HepG2 (cell line): ENCODE data around the gene AHSA1. TPM values are rescaled to one million over a fixed set of nuclear protein-coding genes. Genes with fewer than 3 reads are reported as not detected.

Source experiments
- CHD4 ChIP-seq: fragments of 200-600 bp; sonication (generic); IDR thresholded peaks from 2 replicates; pipeline ENCODE4 v1.7.0; 2017; ENCODE audit warnings: mild to moderate bottlenecking, low read length, borderline replicate concordance
- E2F2 ChIP-seq: sonication (generic); formaldehyde crosslinking; IDR thresholded peaks from 2 replicates; pipeline ENCODE4 v1.4.0; 2020; ENCODE audit warnings: missing genetic modification reagents, borderline replicate concordance
- EZH2 ChIP-seq: conservative IDR thresholded peaks from 2 replicates; pipeline ENCODE4 v1.6.1; 2012; ENCODE audit warnings: mild to moderate bottlenecking, low read depth, low read length, moderate library complexity
- HDAC1 ChIP-seq: sonication (generic); formaldehyde crosslinking; IDR thresholded peaks from 2 replicates; pipeline ENCODE4 v1.5.1; 2020; ENCODE audit warnings: mild to moderate bottlenecking, missing genetic modification reagents
- KDM5A ChIP-seq: fragments of 200-600 bp; sonication (generic); IDR thresholded peaks from 2 replicates; pipeline ENCODE4 v1.7.0; 2018; ENCODE audit warnings: antibody characterized with exemption, mild to moderate bottlenecking, low read length, borderline replicate concordance
- MBD4 ChIP-seq: IDR thresholded peaks from 2 replicates; pipeline ENCODE4 v1.6.1; 2012; ENCODE audit warnings: low read length, inconsistent platforms, borderline replicate concordance
- MEIS1 ChIP-seq: sonication (generic); formaldehyde crosslinking; IDR thresholded peaks from 2 replicates; pipeline ENCODE4 v1.9.0; 2021; ENCODE audit warnings: mild to moderate bottlenecking, missing genetic modification reagents, moderate library complexity, borderline replicate concordance
- MIER3 ChIP-seq: IDR thresholded peaks from 2 replicates; pipeline ENCODE4 v1.6.1; 2016; ENCODE audit warnings: missing compliant biosample characterization, borderline replicate concordance
- NR1H2 ChIP-seq: sonication (generic); formaldehyde crosslinking; IDR thresholded peaks from 2 replicates; pipeline ENCODE4 v1.8.1; 2022; ENCODE audit warnings: low read depth, missing genetic modification reagents, borderline replicate concordance
- RFX1 ChIP-seq: fragments of 450-650 bp; IDR thresholded peaks from 2 replicates; pipeline ENCODE4 v1.6.1; 2017
- SIN3B ChIP-seq: fragments of 150-350 bp; IDR thresholded peaks from 2 replicates; pipeline ENCODE4 v1.6.1; 2014; ENCODE audit warnings: low read length
- SNRNP70 ChIP-seq: fragments of 200-400 bp; formaldehyde crosslinking; IDR thresholded peaks from 2 replicates; pipeline ENCODE4 v1.6.1; 2017; ENCODE audit warnings: mild to moderate bottlenecking, low read depth, low read length, moderate library complexity
- TMF1 ChIP-seq: sonication (generic); formaldehyde crosslinking; IDR thresholded peaks from 2 replicates; pipeline ENCODE4 v1.8.1; 2022; ENCODE audit warnings: low read depth, missing genetic modification reagents
- ZFP36 ChIP-seq: fragments of 150-350 bp; IDR thresholded peaks from 2 replicates; pipeline ENCODE4 v1.6.1; 2018; ENCODE audit warnings: borderline replicate concordance, low read length, low read depth; ENCODE audit not compliant: partially characterized antibody
- ZNF329 ChIP-seq: sonication (generic); formaldehyde crosslinking; IDR thresholded peaks from 2 replicates; pipeline ENCODE4 v1.9.0; 2021; ENCODE audit warnings: low read depth, mild to moderate bottlenecking, missing genetic modification reagents
- ZNF510 ChIP-seq: sonication (generic); formaldehyde crosslinking; IDR thresholded peaks from 2 replicates; pipeline ENCODE4 v1.4.0; 2020; ENCODE audit warnings: low read depth, mild to moderate bottlenecking, missing genetic modification reagents
- ZNF550 ChIP-seq: sonication (generic); formaldehyde crosslinking; IDR thresholded peaks from 2 replicates; pipeline ENCODE4 v1.4.0; 2020; ENCODE audit warnings: mild to moderate bottlenecking, missing genetic modification reagents, borderline replicate concordance
- polyA plus RNA-seq, 8 experiments: library from polyadenylated mRNA; depleted of rRNA in 3 of 8; stranded (reverse) in 7 of 8; unstranded in 1 of 8; fragments of >200 nt; fragmentation: Illumina TruSeq in 4 of 8; extraction: Trizol in 4 of 8; gene quantifications; 2 replicates each; pipeline versions ENCODE4 v1.2.1 to v1.2.3, GENCODE V29; 2011 to 2016; ENCODE audit warnings: low read depth in 4 of 8, missing spikeins in 1 of 8, mixed read lengths in 1 of 8; ENCODE audit not compliant: insufficient read depth in 1 of 8
- total RNA-seq, 5 experiments: library from RNA; depleted of rRNA; stranded (reverse); fragments of >200 nt; fragmentation: Illumina TruSeq; extraction: Trizol; gene quantifications; 2 replicates each; pipeline ENCODE4 v1.2.3, GENCODE V29; 2016; ENCODE audit warnings: low read depth in 1 of 5
- TF ChIP-seq, protein P1 (sequence below): sonication (generic); formaldehyde crosslinking; IDR thresholded peaks from 2 replicates; pipeline ENCODE4 v1.5.0; 2020; ENCODE audit warnings: mild to moderate bottlenecking, missing genetic modification reagents
- TF ChIP-seq, protein P2 (sequence below): sonication (generic); formaldehyde crosslinking; IDR thresholded peaks from 2 replicates; pipeline ENCODE4 v1.4.0; 2020; ENCODE audit warnings: low read depth, mild to moderate bottlenecking, missing genetic modification reagents
- TF ChIP-seq, protein P3 (sequence below): sonication (generic); formaldehyde crosslinking; IDR thresholded peaks from 2 replicates; pipeline ENCODE4 v1.4.0; 2020; ENCODE audit warnings: missing genetic modification reagents
- TF ChIP-seq, protein P4 (sequence below): sonication (generic); formaldehyde crosslinking; IDR thresholded peaks from 2 replicates; pipeline ENCODE4 v1.8.1; 2023; ENCODE audit warnings: mild to moderate bottlenecking, missing genetic modification reagents

AHSA1 gene
- total and polyA plus RNA-seq, 2 of the 13 experiments (the other 11 are each of a cell fraction or from before 2014, with no cell fraction given): 113 to 241 TPM

GRCh38 chr14:77457522-77458248 lies at the start of gene AHSA1, which contains the start of gene VIPAS39 (continued):
- TF ChIP-seq ZNF510 (0 out of 2 replicates have a peak, but pooled peaks have one; percentile 20), KDM5A (peak; percentile 98), TMF1 (no peak), MBD4 (no peak), NR1H2 (CRISPR knock-in tag) (no peak), ZFP36 (no peak), MEIS1 (no peak; the same call in 1 of the 2 replicates), E2F2 (CRISPR knock-in tag) (no peak), MIER3 (0 out of 2 replicates have a peak, but pooled peaks have one; percentile 14), ZNF329 (CRISPR knock-in tag) (no peak), RFX1 (no peak), HDAC1 (peak; percentile 54), EZH2 (no peak), ZNF550 (no peak), CHD4 (0 out of 2 replicates have a peak, but pooled peaks have one; percentile 52), SNRNP70 (no peak), SIN3B (no peak)
- TF ChIP-seq, protein P1, sequence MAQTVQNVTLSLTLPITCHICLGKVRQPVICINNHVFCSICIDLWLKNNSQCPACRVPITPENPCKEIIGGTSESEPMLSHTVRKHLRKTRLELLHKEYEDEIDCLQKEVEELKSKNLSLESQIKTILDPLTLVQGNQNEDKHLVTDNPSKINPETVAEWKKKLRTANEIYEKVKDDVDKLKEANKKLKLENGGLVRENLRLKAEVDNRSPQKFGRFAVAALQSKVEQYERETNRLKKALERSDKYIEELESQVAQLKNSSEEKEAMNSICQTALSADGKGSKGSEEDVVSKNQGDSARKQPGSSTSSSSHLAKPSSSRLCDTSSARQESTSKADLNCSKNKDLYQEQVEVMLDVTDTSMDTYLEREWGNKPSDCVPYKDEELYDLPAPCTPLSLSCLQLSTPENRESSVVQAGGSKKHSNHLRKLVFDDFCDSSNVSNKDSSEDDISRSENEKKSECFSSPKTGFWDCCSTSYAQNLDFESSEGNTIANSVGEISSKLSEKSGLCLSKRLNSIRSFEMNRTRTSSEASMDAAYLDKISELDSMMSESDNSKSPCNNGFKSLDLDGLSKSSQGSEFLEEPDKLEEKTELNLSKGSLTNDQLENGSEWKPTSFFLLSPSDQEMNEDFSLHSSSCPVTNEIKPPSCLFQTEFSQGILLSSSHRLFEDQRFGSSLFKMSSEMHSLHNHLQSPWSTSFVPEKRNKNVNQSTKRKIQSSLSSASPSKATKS (CRISPR knock-in tag): no peak
- TF ChIP-seq, protein P2, sequence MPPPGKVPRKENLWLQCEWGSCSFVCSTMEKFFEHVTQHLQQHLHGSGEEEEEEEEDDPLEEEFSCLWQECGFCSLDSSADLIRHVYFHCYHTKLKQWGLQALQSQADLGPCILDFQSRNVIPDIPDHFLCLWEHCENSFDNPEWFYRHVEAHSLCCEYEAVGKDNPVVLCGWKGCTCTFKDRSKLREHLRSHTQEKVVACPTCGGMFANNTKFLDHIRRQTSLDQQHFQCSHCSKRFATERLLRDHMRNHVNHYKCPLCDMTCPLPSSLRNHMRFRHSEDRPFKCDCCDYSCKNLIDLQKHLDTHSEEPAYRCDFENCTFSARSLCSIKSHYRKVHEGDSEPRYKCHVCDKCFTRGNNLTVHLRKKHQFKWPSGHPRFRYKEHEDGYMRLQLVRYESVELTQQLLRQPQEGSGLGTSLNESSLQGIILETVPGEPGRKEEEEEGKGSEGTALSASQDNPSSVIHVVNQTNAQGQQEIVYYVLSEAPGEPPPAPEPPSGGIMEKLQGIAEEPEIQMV (CRISPR knock-in tag): no peak; the same call in 1 of the 2 replicates
- TF ChIP-seq, protein P3, sequence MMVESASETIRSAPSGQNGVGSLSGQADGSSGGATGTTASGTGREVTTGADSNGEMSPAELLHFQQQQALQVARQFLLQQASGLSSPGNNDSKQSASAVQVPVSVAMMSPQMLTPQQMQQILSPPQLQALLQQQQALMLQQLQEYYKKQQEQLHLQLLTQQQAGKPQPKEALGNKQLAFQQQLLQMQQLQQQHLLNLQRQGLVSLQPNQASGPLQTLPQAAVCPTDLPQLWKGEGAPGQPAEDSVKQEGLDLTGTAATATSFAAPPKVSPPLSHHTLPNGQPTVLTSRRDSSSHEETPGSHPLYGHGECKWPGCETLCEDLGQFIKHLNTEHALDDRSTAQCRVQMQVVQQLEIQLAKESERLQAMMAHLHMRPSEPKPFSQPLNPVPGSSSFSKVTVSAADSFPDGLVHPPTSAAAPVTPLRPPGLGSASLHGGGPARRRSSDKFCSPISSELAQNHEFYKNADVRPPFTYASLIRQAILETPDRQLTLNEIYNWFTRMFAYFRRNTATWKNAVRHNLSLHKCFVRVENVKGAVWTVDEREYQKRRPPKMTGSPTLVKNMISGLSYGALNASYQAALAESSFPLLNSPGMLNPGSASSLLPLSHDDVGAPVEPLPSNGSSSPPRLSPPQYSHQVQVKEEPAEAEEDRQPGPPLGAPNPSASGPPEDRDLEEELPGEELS (CRISPR knock-in tag): no peak; the same call in 1 of the 2 replicates
- TF ChIP-seq, protein P4, sequence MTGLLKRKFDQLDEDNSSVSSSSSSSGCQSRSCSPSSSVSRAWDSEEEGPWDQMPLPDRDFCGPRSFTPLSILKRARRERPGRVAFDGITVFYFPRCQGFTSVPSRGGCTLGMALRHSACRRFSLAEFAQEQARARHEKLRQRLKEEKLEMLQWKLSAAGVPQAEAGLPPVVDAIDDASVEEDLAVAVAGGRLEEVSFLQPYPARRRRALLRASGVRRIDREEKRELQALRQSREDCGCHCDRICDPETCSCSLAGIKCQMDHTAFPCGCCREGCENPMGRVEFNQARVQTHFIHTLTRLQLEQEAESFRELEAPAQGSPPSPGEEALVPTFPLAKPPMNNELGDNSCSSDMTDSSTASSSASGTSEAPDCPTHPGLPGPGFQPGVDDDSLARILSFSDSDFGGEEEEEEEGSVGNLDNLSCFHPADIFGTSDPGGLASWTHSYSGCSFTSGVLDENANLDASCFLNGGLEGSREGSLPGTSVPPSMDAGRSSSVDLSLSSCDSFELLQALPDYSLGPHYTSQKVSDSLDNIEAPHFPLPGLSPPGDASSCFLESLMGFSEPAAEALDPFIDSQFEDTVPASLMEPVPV: 0 out of 2 replicates have a peak, but pooled peaks have one; percentile 31
